HG02884 (cell line): ENCODE data around the gene MYT1.
"Not testable (repeated sequence)": the region's sequence is repeated elsewhere in the genome, so short reads cannot be mapped to it uniquely, and the experiment has no call there.

ENCODE experiments used
- ATAC-seq: cut with Tn5 transposase; IDR thresholded peaks from one replicate; pipeline ENCODE4 v1.9.1; 2021; ENCODE audit warnings: mild to moderate bottlenecking, moderate library complexity; ENCODE audit not compliant: unreplicated experiment

MYT1 gene

DNA sequence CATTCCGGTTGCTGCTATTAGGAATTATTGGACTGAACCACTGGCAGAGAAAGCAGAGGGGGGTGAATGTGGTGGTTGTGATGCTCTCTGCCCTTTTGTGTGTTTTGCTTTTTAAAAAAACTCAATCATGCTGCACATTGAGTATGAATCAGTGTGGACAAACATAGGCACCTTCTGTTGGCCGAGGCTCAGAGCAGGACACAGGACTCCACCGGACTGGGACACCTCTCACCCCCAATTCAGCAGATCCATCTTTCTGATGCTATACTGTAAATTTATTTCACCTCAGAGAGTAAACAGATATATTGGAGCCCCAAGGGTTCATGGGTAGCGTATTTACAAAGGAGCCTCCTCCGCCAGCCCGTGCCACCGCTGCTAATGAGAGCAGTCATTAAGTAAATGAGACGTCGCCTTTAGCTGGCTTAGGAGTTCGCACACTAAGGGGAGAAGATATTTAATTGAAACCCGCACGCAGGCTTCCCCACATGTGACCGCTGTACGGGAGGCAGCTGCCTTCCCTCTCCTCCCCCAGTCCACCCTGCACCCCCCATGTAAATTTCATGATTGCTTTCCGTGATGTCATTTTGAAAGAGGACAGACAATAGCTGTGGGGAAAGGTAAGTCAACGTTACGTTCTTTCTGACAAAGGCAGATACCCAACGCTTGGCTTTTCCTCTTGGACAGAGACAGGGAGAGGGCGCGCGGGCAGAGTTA lies at the start of gene MYT1:
Gene MYT1, plus strand, starts transcription at position 330 of the 714 bp plus-strand sequence. CDS start 34,410 bp downstream, outside the sequence.
- no peak for ATAC-seq

DNA sequence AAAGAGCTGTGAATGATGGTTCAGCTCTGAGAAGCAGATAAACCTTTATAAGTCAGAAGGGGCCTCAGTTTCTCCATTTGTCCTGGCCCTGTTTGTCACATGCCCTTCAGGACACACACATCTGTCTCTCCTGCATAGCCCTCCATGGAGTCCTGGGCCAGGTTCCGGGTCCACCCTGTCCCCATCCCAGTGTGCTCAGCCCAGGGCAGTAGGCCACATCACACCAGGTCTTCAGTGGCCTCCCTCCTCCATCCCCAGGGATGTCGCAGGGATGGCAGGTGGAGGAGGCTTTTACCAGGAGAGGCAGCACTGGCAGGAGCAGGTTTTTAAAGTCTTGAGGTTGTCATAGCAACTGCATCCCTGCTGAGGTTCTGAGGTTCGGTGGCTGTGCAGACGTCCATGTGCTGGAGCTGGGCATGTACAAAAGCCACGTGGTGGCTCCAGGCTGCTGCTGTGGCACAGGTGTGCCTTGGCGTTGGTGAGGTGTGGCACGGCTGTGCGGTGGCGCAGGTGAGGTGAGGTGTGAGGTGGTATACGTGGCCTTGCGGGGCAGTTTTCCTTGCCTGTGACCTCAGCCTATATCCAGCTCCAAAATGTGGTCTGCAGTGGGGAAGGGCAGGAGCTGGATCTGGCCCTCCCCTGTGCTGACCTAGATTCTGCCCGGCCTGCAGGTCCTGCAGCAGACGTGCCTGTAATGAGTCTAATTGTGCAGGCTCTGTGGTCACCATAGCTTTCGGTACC lies 48.9 kb upstream of the MYT1 start:
- ATAC-seq = no peak

DNA sequence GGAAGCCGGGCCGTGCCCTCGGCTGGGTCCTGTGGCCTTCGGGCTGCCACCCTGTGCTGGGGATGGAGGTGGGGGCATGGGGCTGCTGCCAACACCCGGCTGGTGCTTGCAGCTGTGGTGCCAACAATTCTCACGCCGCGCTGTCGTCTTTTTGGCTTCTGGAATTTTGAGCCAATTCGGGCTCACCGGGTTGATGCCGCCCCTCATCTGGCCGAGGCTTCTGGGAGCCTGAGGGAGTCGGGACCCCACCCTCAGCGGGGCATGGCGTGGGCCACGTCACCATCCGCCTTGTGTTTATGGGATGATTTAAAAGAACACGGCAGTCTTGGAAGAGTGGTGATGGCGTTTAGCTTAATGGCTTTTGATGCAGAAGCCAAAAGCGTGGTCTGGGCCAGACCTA lies 48.2 kb upstream of the MYT1 start:
- ATAC-seq = no peak

DNA sequence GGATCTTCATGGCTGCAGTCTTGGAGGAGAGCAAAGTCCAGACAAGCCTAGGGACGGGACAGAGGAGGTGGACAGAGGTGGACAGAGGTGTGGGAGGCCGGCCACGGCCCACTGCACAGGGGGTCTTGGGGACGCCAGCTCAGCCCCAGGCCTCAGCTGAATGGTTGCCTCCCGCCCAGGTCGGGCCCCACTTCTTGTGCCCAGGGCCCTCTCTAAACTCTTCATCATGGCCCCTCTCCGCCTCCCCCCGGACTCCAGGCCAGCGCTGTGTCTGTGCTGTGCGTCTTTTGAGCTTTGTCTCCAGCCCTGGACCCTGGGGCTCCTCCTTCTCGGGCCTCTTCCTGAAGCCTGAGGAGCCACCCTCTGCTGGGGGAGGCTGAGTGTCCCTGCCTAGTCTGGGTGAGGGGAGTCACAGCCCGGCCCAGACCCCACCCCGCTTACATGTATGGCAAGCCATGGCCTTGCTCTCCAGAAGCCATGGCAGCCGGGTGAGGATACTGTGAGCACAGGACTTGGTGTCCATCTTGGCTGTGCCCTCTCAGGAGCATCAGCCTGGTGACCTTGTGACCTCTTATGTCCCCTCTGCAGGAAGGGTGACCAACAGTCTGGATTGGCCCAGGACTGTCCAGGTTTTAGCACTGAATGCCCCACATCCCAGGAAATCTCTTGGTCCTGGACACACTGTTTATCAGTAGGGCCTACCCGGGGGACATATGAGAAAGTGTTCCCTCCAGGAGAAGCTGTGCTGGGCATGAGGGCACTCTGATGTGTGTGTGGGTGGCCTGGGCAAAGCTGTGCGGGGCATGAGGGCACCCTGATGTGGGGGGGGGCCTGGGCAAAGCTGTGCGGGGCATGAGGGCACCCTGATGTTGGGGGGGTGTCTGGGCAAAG lies 47.5 kb upstream of the MYT1 start:
- no peak for ATAC-seq

DNA sequence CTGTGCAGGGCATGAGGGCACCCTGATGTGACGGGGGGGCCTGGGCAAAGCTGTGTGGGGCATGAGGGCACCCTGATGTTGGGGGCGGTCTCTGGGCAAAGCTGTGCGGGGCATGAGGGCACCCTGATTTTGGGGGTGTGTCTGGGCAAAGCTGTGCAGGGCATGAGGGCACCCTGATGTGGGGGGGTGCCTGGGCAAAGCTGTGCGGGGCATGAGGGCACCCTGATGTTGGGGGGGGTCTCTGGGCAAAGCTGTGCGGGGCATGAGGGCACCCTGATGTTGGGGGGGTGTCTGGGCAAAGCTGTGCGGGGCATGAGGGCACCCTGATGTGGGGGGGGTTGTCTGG lies 46.8 kb upstream of the MYT1 start:
- not testable (repeated sequence) for ATAC-seq

DNA sequence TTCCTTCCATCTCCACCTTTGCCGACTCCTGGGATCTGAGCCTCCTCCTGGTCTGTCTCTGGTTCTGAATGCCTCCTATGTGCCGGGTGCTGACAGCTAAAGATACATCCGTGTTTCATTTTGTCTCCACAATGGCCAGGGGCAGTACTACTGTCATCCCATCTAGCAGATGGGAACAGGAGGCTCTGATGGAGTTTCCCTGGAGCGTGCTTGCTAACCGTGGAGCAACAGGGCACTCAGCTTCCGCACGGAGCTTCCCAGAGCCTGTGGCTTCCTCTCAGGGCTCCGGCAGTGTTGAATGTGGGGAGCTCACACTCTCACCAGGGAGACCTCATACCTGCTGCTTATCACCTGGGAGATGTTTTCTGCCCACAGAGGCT lies 45.0 kb upstream of the MYT1 start:
- ATAC-seq = no peak

DNA sequence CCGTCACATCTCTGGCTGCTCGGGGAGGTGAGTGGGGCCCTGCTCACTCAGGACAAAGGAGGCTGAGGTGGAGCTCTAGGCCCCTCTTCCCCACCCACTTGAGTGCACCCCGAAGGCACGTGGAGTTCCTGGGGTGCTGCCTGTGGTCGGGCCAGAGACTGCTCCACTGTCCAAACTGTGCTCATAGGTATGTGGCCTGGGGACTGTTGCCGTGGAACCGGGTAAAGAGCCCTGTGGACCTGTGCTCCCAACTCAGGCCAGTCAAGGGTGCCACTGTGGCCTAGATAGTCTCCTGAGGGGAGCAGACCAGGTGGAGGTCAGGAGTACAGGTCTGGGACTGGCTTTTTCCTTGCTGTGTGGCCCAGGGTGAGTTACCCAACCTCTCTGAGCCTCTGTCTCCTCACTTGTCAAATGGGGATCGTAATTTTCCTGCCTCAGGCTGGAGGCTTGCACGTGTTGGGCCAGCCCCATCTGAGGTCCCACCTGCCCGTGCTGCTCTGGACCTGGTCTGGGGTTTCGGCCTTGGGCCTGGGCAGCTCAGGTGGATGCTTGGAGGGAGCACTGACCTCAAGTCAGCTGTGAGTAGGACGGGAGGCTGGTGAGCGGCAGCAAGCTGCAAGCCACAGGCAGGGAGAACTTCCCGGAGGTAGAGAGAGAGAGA lies 44.4 kb upstream of the MYT1 start:
- ATAC-seq = no peak

DNA sequence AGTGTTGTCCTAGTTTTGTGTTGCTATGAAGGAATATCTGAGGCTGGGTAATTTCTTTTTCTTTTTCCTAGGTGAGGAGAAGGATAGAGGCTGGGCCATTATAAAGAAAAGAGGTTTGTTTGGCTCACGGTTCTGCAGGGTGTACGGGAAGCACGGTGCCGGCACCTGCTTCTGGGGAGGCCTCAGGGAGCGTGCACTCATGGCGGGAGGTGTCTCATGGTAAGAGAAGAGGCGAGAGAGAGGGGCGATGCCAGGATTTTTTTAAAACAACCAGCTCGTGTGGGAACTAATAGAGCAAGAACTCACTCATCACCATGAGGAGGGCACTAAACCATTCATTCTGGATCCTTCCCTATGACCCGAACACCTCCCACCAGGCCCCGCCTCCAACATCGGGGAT lies 42.7 kb upstream of the MYT1 start:
- no peak for ATAC-seq

DNA sequence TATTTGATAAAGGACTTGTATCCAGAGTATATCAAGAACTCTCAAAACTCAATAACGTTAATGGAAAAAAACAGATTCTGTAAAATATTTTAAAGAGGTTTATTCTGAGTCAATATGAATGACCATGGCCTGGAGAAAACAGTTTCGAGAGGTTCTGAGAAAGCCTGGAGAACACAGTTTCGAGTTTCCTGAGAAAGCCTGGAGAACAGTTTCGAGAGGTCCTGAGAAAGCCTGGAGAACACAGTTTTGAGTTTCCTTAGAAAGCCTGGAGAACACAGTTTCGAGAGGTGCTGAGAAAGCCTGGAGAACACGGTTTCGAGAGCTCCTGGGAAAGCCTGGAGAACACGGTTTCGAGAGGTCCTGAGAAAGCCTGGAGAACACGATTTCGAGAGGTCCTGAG lies 41.3 kb upstream of the MYT1 start:
- not testable (repeated sequence) for ATAC-seq

DNA sequence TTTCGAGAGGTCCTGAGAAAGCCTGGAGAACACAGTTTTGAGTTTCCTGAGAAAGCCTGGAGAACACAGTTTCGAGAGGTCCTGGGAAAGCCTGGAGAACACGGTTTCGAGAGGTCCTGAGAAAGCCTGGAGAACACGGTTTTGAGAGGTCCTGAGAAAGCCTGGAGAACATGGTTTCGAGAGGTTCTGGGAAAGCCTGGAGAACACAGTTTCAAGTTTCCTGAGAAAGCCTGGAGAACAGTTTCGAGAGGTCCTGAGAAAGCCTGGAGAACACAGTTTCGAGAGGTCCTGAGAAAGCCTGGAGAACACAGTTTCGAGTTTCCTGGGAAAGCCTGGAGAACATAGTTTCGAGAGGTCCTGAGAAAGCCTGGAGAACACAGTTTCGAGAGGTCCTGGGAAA lies 40.7 kb upstream of the MYT1 start:
- not testable (repeated sequence) for ATAC-seq

DNA sequence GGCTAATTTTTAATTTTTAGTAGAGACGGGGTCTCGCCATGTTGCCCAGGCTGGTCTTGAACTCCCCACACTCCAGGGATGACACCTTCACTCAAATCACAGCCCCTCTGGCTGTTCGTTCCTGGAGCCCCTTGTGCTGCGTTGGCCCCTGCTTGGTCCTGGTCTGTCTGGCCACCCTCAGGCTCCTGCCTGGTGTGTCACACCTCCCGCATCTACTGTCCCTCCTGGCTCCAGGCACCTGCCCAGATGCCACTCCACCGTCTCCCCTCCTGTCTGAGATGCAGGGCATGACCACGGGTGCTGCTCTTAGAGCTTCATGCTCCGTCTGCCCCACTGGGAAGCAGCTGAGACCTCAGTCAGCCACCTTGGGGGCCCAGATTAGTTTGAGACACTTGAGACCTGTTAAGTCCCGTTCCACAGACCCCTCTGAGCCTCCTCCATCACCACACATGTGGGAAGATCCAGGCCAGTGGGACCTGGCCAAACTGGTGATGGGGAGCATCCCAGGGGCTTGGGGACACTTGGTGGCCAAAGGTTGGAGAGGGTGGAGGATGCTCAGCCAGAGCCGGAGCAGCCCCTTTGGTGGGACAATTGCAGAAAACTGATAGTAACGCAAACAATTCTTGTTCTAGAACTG lies 35.0 kb upstream of the MYT1 start:
- ATAC-seq = no peak

DNA sequence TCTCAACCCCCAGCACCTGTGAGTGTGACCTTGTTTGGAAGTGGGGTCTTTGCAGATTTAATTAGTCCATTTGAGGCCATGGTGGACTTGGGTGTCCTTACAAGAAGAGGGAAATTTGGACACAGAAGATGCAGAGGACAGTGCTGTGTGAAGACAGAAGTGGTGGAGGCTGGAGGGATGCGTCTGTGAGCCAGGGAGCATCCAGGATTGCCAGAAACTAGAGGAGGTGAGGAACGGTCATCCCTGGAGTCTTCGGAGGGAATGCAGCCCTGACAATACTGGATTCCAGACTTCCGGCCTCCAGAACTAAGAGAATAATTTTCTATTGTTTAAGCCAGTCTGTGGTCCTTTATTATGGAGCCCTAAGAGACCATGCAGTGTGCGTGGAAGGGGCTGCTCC lies 34.0 kb upstream of the MYT1 start:
- no peak for ATAC-seq

DNA sequence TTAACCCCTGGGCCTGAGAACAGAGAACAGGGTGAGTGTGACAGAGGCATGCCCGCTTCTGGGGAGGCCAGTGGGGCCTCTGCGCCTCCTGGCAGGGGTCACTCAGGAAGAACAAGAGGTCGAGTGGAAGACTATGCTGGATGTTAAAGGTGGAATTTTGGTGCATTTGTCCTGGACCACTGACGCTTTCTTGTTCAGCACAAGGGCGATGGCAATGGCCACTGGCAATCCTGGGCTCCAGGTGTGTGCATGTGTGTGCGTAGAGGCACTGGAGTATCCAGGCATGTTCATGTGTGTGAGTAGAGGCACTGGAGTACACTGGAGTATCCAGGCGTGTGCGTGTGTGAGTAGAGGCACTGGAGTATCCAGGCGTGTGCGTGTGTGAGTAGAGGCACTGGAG lies 33.4 kb upstream of the MYT1 start:
- ATAC-seq = no peak

DNA sequence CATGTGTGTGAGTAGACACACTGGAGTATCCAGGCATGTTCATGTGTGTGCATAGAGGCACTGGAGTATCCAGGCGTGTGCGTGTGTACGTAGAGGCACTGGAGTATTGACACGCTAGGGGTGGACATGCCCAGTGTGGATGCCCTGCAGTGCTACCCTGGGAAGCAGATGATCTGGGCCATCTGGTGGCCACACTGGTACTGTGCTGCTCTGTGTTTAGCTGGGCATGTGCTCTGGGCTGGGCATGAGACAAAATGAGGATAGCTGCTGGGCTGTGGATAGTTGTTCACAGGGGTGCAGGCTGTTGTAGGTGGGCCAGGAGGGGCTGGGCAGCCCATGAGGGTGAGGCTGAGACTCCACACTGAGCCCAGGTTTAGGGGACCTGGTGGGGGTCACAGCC lies 32.8 kb upstream of the MYT1 start:
- no peak for ATAC-seq

DNA sequence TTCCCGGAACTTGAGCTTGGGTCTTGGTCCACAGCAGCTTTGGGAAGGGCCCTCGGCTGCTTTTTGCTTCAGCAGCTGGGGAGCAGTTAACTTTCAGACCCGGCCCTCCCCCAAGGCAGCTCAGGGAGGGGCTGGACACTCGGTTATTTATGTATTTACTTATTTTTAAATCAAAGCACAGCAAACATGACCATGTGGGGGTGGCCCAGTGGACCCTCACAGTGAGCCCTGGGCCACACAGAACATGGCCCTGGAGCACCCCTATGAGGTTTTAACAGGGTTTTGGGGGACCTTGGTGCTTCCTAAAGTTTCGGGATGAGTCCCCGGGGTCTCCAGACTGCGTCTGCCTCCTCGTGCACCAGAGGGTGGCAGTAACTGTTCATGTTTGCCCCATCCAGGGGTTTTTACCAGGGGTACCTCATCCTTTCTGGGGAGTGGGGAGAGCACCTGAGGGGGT lies 30.3 kb upstream of the MYT1 start:
- ATAC-seq = no peak

DNA sequence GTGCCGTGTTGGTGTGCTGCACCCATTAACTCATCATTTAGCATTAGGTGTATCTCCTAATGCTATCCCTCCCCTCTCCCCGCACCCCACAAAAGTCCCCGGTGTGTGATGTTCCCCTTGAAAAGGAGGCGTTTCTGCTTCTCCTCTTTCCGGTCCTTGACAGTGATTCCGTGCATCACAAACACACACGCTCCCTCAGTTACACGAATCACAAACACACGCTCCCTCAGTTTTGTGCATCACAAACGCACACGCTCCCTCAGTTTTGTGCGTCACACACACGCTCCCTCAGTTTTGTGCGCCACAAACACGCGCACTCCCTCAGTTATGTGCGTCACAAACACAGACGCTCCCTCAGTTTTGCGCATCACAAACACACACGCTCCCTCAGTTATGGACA lies 29.5 kb upstream of the MYT1 start:
- ATAC-seq = not testable (repeated sequence)

DNA sequence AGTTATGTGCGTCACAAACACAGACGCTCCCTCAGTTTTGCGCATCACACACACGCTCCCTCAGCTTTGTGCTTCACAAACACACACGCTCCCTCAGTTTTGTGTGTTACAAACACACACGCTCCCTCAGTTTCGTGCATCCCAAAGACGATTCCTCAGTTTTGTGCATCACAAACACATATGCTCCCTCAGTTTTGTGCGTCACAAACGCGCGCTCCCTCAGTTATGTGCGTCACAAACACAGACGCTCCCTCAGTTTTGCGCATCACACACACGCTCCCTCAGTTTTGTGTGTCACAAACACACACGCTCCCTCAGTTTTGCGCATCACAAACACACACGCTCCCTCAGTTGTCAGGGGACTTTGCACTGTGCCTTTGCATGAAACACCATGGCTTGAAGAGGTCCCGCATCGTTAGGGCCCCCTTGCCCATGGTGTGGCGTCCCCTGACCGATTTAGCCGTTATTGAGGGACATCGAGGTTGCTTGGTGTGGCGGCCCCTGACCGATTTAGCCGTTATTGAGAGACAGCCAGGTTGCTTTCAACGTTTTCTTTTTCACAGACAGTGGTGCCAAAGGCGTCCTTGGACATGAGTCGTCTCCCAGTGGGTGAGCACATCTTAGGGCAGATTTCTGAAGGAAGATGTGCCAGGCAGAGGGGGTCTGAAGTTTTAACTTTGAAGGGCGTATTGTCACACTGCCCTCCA lies 28.1 kb upstream of the MYT1 start:
- no peak for ATAC-seq

DNA sequence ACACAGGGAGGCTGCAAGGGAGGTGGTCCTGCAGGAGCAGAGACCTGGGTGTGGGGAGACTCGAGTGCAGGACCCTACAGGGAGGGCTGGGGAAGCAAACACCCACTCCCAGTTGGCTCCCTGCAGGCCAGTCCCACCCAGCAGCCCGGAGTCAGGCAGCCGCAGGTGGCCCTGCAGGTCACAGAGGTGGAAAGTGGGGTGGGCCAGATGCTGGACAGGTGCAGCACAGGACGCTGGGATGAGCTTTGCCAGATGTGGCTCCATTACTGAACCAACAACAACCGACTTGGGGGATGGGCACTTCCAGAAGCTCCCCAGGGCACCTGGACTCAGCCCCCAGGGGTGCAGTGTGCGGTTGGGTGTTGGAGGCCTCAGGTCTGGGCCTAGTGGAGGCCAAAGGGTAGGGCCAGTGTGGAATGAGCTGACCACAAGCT lies 26.6 kb upstream of the MYT1 start:
- ATAC-seq = no peak

DNA sequence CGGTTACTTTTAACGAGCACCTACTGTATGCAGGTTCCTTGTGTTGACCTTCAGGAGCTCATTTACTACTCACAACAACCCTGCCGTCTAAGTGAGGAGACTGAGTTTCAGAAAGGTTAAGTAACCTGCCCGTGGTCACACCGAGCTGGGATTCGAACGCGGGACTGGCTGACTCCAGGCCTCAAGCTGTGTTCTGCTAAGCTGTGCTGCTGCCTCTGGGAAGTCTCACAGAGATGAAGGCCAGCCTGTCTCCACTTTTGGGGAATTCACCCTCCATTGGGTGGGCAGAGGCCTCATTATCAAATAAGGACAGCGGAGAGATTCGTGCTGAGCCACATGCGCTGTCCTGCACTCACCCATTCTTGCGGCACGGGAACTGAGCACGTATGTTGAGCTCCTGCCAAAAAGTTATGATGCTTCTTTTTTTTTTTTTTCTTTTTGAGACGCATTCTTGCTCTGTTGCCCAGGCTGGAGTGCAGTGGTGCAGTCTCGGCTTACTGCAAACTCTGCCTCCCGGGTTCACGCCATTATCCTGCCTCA lies 25.9 kb upstream of the MYT1 start:
- no peak for ATAC-seq
